ENCODE data around the gene CACNA1C.

Gene CACNA1C

GRCh38 chr12:2035431-2036055 lies 17.2 kb upstream of the CACNA1C start:
- no peak for DNase-seq (ENCODE audit: low spot score)

DNA sequence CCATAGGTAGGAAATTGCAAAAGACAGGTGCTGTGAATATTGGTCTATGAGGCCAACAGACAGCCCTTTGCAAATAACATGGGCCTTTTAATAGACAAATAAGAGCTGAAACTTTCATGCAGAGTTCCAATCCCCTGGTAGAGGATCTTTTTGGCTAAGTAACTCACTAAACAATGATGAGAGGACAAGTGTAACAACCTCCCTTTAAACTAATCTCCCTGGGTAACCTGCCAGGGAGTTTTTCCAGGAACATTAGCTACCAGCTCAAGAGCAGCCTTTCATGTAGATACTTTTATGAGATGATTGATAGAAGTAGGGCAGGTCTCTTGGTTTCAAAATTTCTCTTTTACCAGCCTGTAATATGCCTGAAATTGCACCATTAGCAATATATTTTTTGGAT lies 13.8 kb upstream of the CACNA1C start:
- no peak for DNase-seq (ENCODE audit: low spot score)

DNA sequence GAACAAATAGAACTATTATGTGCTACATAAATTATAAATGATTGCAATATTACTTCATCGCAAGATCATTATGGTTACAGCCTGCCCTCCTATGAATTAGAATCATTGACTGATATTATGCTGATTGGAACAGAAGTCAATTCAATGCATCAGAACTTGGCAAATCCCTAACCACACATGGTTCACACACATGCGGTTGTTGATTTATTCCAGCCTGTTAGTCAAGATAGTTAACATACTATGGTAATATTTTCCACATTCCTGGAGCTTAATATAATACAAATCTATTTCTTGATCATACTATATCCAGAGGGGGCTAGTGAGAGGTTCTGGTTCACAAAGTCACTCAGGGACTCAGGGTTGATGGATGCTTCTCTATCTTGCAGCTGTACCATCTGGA lies 9.7 kb upstream of the CACNA1C start:
- no peak for DNase-seq (ENCODE audit: low spot score)

DNA sequence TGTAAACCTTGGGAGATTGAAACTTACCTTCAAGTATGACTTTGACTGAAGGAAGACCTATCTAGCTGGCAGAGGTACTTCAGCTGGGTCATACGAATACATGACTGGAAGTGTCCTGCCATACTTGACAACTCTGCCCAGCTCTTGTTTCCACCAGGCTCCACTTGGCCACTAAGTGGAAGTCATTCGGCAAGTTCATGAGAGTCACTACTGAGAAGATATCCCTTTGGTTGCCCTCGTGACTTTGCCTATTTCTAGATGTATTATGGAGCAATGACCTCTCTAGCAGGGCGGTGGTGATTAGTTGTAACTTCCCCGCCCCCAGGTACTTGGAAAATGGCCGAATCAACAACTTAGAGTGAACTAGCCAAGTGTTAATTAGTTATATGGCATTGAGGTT lies 8.6 kb upstream of the CACNA1C start:
- no peak for DNase-seq (ENCODE audit: low spot score)

DNA sequence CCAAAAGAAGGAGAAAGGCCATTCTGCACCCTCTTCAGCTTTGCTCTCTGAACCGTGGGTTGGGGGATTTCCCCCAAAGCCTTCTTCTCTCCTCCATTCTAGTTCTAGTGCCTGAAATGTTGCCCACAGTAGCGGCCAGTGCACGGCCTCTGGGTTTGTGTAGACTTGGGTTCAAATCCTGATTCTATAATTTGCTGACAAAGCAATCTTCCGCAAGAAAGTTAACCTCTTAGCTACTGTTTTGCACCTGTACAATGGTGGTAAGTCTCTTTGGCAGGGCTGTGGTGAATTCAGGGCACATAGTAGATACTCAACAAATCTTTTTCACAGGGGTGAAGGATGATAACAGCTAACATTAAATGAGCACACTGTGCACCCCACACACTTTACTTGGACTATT lies 5.8 kb upstream of the CACNA1C start:
- no peak for DNase-seq (ENCODE audit: low spot score)

GRCh38 chr12:2047752-2048151 lies 5.0 kb upstream of the CACNA1C start:
- DNase-seq (ENCODE audit: low spot score) = no peak

DNA sequence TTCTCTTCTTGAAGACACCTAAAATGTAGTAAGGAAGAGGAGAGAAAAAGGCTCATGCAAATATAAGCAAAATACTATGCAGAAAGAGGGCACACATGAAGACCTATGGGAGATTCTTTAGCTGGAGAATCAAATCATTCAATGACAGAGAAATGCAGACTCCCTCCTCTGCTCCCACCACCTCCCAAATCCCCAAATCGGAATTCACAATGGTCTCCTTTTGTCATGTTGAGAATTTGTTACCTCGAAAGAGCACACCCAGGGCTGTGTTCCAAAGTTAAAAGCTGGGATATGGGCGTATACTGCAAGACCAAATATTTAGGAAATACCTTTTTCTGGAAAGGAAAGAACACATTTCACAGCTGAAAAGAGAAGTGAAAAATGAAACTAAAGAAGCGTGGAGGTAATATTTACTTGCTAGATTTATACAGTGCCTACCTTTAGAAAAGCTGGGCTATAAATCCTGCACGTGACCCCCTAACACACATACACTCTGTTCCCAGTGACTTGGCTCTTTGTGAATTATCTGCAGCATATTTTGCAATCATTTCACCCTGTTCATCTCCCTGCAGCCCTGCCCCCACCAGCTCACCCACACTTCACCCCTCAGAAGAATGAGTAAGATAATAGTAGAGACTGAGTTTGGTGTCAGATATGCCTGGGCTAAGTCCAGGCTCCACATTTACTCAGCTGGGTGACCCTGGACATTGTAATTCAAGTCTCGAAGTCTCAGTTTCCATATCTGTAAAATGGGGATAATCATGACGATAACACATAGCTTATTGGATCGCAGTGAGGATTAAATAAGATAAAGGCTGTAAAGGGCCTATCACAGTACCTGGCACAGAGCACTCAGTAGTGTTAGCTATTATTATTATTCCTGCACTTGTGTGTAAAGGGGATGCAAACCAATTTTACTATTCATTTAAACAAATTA lies 2.9 kb upstream of the CACNA1C start:
- no peak for DNase-seq (ENCODE audit: low spot score)

DNA sequence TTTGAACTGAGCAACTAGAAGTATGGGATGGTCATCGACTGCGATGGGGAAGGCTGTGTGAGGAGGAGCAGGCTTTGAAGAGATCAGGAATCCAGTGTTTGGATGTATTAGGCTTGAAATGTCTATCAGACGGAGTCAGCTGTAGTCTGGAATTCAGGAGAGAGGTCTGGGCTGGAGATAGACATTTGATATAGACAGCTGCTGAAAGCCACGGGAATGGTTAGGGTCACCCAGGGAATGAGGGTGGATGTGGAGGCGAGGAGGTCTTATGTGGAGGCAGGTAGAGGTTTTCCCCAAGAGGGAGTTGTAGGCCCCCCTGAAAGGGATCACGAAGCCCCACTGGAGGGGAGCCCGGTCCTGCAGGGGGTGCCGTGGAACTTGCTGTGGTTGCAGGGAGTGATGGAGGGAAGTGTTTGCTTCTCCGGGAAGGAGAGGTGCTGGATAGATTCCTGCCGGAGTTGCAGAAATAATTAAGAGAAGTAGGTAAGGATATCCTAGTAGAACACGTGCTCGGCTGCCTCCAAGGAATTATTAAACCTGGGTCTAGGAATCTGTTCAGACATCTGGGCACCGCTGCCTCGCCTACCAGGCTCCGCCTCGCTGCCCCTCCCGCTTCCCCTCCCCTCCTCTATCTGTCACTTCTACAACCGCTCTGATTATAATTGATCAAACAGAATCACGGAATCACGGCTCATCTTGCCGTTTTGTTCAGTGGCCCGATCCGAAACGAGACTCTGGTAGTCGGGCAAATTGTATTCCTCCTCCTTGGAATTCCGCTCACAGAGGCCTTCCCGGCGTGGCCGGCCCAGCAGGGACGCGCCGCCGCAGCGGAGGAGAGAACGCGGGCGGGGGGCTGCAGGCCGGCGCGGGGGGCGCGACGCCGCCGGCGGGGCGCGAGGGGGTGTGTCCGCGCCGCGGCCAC lies 826 bp upstream of the CACNA1C start:
- DNase-seq (ENCODE audit: low spot score) = no peak

DNA sequence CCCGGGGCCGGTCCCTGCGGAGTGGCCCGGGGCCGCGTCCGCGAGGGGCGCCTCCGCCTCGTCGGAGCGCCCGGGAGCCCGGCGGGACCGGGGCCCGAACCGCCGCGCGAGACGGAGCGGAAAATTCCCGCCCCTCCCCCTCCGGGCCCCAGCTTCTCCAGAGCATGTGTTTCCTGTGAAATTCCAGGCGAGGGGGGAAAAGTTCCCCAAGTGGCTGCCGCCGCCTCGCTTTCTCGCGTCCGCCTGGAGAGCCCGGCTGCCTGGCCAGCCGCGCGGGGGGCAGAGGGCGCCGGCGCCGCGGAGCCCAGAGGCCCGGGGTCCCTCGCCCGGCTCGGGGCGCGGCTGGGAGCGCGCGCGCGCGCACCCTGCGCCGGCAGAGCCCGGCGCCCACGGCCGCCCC lies 904 bp downstream of the CACNA1C start:
- DNase-seq (ENCODE audit: low spot score) = no peak

- DNase-seq (ENCODE audit: low spot score) = no peak
Measured at GRCh38 chr12:2054091-2055018, 1.6 kb downstream of the CACNA1C start.

GRCh38 chr12:2057041-2057794 lies 4.4 kb downstream of the CACNA1C start:
- DNase-seq (ENCODE audit: low spot score) = peak; percentile 37

- no peak for DNase-seq (ENCODE audit: low spot score)
Measured at GRCh38 chr12:2057795-2058408, 5.1 kb downstream of the CACNA1C start.

GRCh38 chr12:2058837-2059236 lies 6.0 kb downstream of the CACNA1C start:
- no peak for DNase-seq (ENCODE audit: low spot score)

DNA sequence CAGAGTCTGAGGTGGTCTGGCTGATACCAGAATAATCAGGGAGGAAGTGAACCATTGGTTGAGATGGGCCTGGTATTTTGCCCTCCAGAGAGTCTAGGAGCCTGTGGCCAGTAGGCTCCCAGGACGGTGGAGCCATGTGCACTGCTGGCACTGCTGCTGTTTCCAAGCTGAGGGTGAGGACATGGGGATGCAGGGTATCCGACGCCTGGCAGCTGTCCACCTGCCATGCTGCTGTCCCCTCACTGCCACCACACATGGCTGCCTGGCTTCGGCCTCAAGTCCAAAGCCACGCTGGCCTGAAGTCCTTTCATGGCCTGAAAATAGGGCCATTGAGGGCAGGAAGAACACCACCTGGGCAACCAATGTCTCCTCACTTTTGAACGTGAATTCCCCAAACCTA lies 8.6 kb downstream of the CACNA1C start:
- no peak for DNase-seq (ENCODE audit: low spot score)

GRCh38 chr12:2064071-2064507 lies 11.3 kb downstream of the CACNA1C start:
- no peak for DNase-seq (ENCODE audit: low spot score)

- DNase-seq (ENCODE audit: low spot score) = no peak
Measured at GRCh38 chr12:2068653-2069052, 15.9 kb downstream of the CACNA1C start.

GRCh38 chr12:2070440-2071045 lies 17.8 kb downstream of the CACNA1C start:
- DNase-seq (ENCODE audit: low spot score) = no peak

GRCh38 chr12:2074792-2075191 lies 22.0 kb downstream of the CACNA1C start:
- DNase-seq (ENCODE audit: low spot score) = no peak

- no peak for DNase-seq (ENCODE audit: low spot score)
Measured at GRCh38 chr12:2075508-2076195, 22.9 kb downstream of the CACNA1C start.

Measured in germinal center (tissue), 1 donor.